Neural cell (in vitro differentiated cells): ENCODE measurements around the gene EFR3B. TPM values are rescaled to one million over a fixed set of nuclear protein-coding genes. Genes with fewer than 3 reads are reported as not detected.

ENCODE experiments used
- H2AFZ ChIP-seq: fragments of 200-600, 300-800 bp; sonication (generic), shearing (Covaris generic); 2 replicates; pipeline ENCODE4 v1.6.0; 2014; ENCODE audit warnings: low read depth, mild to moderate bottlenecking, antibody characterized with exemption, low read length, moderate library complexity
- H3F3A ChIP-seq: fragments of 200-600 bp; shearing (Covaris generic); 2 replicates; pipeline ENCODE4 v1.6.1; 2016; ENCODE audit warnings: mild to moderate bottlenecking, moderate library complexity, mixed read lengths, antibody characterized with exemption, low read length; ENCODE audit not compliant: insufficient read depth, poor library complexity, severe bottlenecking
- H3K27ac ChIP-seq: fragments of 200-600, 300-800 bp; sonication (generic), shearing (Covaris generic); 2 replicates; pipeline ENCODE4 v1.5.1; 2014; ENCODE audit warnings: mild to moderate bottlenecking, low read length, moderate library complexity
- H3K27me3 ChIP-seq: fragments of 300-800, 200-600 bp; sonication (generic), shearing (Covaris generic); 2 replicates; pipeline ENCODE4 v1.6.0; 2014; ENCODE audit warnings: mild to moderate bottlenecking, low read depth, low read length, moderate library complexity; ENCODE audit not compliant: insufficient read depth
- H3K36me3 ChIP-seq: fragments of 300-800, 200-600 bp; sonication (generic), shearing (Covaris generic); 2 replicates; pipeline ENCODE4 v1.5.1; 2014; ENCODE audit warnings: mild to moderate bottlenecking, antibody characterized with exemption, low read length, moderate library complexity; ENCODE audit not compliant: insufficient read depth
- H3K4me2 ChIP-seq: fragments of 300-800, 200-600 bp; sonication (generic), shearing (Covaris generic); 2 replicates; pipeline ENCODE4 v1.6.0; 2014; ENCODE audit warnings: mild to moderate bottlenecking, low read length
- H3K4me3 ChIP-seq: fragments of 300-800, 200-600 bp; sonication (generic), shearing (Covaris generic); 2 replicates; pipeline ENCODE4 v1.5.1; 2014; ENCODE audit warnings: mild to moderate bottlenecking, low read length, moderate library complexity
- H3K79me2 ChIP-seq: fragments of 200-600 bp; shearing (Covaris generic); replicated peaks from 2 replicates; pipeline ENCODE4 v1.6.0; 2014; ENCODE audit warnings: mild to moderate bottlenecking, low read length, moderate library complexity; ENCODE audit not compliant: insufficient read depth
- H3K9ac ChIP-seq: fragments of 300-800, 200-600 bp; sonication (generic), shearing (Covaris generic); 2 replicates; pipeline ENCODE4 v1.6.1; 2016; ENCODE audit warnings: mild to moderate bottlenecking, low read length, mixed read lengths
- H3K9me2 ChIP-seq: fragments of 200-600 bp; shearing (Covaris generic); 2 replicates; pipeline ENCODE4 v1.6.1; 2016; ENCODE audit warnings: mild to moderate bottlenecking, low read length, mixed read lengths; ENCODE audit not compliant: insufficient read depth
- H3K9me3 ChIP-seq: fragments of 200-600, 300-800 bp; sonication (generic), shearing (Covaris generic); 2 replicates; pipeline ENCODE4 v1.6.1; 2016; ENCODE audit warnings: mild to moderate bottlenecking, mixed run types, low read length, moderate library complexity, mixed read lengths
- H4K20me1 ChIP-seq: fragments of 200-600 bp; shearing (Covaris generic); 2 replicates; pipeline ENCODE4 v1.6.1; 2016; ENCODE audit warnings: mild to moderate bottlenecking, mixed run types; ENCODE audit not compliant: insufficient read depth
- EP300 ChIP-seq: fragments of 450-650 bp; conservative IDR thresholded peaks from 2 replicates; pipeline ENCODE4 v1.6.1; 2014; ENCODE audit warnings: antibody characterized with exemption, mild to moderate bottlenecking, moderate library complexity; ENCODE audit not compliant: poor library complexity, severe bottlenecking
- EZH2 ChIP-seq: fragments of 200-600, 300-800 bp; shearing (Covaris generic), sonication (generic); IDR thresholded peaks from 2 replicates; pipeline ENCODE4 v1.6.1; 2014; ENCODE audit warnings: antibody characterized with exemption, low read length, borderline replicate concordance, mild to moderate bottlenecking; ENCODE audit not compliant: insufficient read depth, poor library complexity, severe bottlenecking
- MXI1 ChIP-seq: fragments of 450-650 bp; conservative IDR thresholded peaks from 2 replicates; pipeline ENCODE4 v1.6.1; 2014; ENCODE audit warnings: antibody characterized with exemption, mild to moderate bottlenecking; ENCODE audit not compliant: poor library complexity, severe bottlenecking
- POLR2AphosphoS5 ChIP-seq: IDR thresholded peaks from 2 replicates; pipeline ENCODE4 v1.6.1; 2012
- RAD21 ChIP-seq: fragments of 450-650 bp; conservative IDR thresholded peaks from 2 replicates; pipeline ENCODE4 v1.6.1; 2014; ENCODE audit warnings: antibody characterized with exemption, mild to moderate bottlenecking, moderate library complexity
- SMC3 ChIP-seq: fragments of 450-650 bp; conservative IDR thresholded peaks from 2 replicates; pipeline ENCODE4 v1.6.1; 2014; ENCODE audit warnings: antibody characterized with exemption, mild to moderate bottlenecking, moderate library complexity; ENCODE audit not compliant: poor library complexity
- TAF1 ChIP-seq: IDR thresholded peaks from 2 replicates; pipeline ENCODE4 v1.6.1; 2012; ENCODE audit warnings: low read depth
- polyA plus RNA-seq: library from polyadenylated mRNA; depleted of rRNA; stranded (reverse); fragments of >200 nt; gene quantifications from 2 replicates; pipeline ENCODE4 v1.2.3, GENCODE V29; 2014
- TF ChIP-seq, protein P1 (sequence below): IDR thresholded peaks from 2 replicates; pipeline ENCODE4 v1.6.1; 2012; ENCODE audit warnings: borderline replicate concordance
- TF ChIP-seq, protein P2 (sequence below): fragments of 450-650 bp; IDR thresholded peaks from 2 replicates; pipeline ENCODE4 v1.5.1; 2014; ENCODE audit warnings: antibody characterized with exemption, mild to moderate bottlenecking, moderate library complexity; ENCODE audit not compliant: poor library complexity, severe bottlenecking

EFR3B gene
- polyA plus RNA-seq, 1 donor from 2014 or later, result 29.3 TPM

DNA sequence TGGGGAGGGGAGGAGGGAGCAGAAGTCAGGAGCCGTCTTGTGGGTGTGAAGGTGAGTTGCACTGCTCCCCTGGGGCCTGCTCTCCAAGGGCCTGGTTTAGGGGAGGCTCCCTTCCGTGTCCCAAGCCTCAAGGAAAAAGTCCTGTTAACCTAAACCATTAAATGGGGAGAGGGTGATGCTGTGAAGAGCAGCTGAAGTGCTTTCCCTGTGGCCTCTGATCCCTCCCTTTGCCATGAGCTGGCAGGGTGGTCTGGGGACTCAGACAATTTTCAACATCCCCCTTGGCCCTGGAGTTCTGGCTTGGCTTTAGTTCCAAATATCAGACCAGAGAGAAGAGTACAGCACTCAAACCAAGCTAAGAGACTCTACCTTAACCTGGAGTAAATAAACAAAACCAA is 127.2 kb downstream of the EFR3B start:
- no peaks in the 10 kb centered on the region for H3K36me3 ChIP-seq
- H3K27ac ChIP-seq, result no peak overlapping the region
- no peak overlapping the region for H3K4me2 ChIP-seq
- no peaks in the 10 kb centered on the region for H3K9me3 ChIP-seq
- no peaks in the 10 kb centered on the region for H3K79me2 ChIP-seq
- TF ChIP-seq TAF1 (no peak), MXI1 (no peak), EP300 (no peak), RAD21 (no peak), SMC3 (no peak), EZH2 (no peak), POLR2AphosphoS5 (no peak)
- TF ChIP-seq, protein P1, sequence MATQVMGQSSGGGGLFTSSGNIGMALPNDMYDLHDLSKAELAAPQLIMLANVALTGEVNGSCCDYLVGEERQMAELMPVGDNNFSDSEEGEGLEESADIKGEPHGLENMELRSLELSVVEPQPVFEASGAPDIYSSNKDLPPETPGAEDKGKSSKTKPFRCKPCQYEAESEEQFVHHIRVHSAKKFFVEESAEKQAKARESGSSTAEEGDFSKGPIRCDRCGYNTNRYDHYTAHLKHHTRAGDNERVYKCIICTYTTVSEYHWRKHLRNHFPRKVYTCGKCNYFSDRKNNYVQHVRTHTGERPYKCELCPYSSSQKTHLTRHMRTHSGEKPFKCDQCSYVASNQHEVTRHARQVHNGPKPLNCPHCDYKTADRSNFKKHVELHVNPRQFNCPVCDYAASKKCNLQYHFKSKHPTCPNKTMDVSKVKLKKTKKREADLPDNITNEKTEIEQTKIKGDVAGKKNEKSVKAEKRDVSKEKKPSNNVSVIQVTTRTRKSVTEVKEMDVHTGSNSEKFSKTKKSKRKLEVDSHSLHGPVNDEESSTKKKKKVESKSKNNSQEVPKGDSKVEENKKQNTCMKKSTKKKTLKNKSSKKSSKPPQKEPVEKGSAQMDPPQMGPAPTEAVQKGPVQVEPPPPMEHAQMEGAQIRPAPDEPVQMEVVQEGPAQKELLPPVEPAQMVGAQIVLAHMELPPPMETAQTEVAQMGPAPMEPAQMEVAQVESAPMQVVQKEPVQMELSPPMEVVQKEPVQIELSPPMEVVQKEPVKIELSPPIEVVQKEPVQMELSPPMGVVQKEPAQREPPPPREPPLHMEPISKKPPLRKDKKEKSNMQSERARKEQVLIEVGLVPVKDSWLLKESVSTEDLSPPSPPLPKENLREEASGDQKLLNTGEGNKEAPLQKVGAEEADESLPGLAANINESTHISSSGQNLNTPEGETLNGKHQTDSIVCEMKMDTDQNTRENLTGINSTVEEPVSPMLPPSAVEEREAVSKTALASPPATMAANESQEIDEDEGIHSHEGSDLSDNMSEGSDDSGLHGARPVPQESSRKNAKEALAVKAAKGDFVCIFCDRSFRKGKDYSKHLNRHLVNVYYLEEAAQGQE, result no peak
- TF ChIP-seq, protein P2, sequence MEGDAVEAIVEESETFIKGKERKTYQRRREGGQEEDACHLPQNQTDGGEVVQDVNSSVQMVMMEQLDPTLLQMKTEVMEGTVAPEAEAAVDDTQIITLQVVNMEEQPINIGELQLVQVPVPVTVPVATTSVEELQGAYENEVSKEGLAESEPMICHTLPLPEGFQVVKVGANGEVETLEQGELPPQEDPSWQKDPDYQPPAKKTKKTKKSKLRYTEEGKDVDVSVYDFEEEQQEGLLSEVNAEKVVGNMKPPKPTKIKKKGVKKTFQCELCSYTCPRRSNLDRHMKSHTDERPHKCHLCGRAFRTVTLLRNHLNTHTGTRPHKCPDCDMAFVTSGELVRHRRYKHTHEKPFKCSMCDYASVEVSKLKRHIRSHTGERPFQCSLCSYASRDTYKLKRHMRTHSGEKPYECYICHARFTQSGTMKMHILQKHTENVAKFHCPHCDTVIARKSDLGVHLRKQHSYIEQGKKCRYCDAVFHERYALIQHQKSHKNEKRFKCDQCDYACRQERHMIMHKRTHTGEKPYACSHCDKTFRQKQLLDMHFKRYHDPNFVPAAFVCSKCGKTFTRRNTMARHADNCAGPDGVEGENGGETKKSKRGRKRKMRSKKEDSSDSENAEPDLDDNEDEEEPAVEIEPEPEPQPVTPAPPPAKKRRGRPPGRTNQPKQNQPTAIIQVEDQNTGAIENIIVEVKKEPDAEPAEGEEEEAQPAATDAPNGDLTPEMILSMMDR, result no peak
- H4K20me1 ChIP-seq, result no peaks in the 10 kb centered on the region
- no peak overlapping the region for H3K9ac ChIP-seq
- H3K9me2 ChIP-seq, result no peaks in the 10 kb centered on the region
- no peaks in the 10 kb centered on the region for H3F3A ChIP-seq
- no peak overlapping the region for H2AFZ ChIP-seq
- peaks cover 41% of the 10 kb centered on the region for H3K27me3 ChIP-seq
- H3K4me3 ChIP-seq, result peak overlapping the region; percentile 65

DNA sequence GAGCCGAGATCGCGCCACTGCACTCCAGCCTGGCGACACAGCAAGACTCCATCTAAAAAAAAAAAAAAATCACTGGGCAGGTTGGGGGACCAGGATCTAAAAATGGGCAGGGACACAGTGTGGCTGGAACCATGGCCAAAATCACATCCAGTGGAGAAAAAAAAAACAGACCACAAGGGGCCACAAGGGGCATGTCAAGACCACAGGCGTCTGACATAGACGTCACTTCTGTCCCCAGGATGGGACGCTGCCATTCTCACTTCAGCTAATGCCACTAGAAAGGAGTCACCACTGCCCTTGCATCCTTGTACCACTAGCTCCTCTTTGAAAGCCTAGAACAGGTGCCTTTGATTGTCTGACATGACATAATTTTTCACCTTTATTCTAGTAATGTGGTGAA is 129.0 kb downstream of the EFR3B start:
- H3K27me3 ChIP-seq, result peaks cover 41% of the 10 kb centered on the region
- no peak overlapping the region for H3K9ac ChIP-seq
- no peaks in the 10 kb centered on the region for H3K79me2 ChIP-seq

More for the DNA sequence above, 129.0 kb downstream of the EFR3B start:
- Histone ChIP-seq H3K27ac (no peak overlapping the region), H3K4me3 (no peak overlapping the region), H3K9me2 (no peaks in the 10 kb centered on the region), H3K9me3 (no peaks in the 10 kb centered on the region), H3K36me3 (no peaks in the 10 kb centered on the region), H3K4me2 (no peak overlapping the region), H4K20me1 (no peaks in the 10 kb centered on the region), H3F3A (no peaks in the 10 kb centered on the region), H2AFZ (no peak overlapping the region)
- TF ChIP-seq RAD21 (no peak), EZH2 (no peak), MXI1 (no peak), SMC3 (no peak), POLR2AphosphoS5 (no peak), TAF1 (no peak), EP300 (no peak)
- TF ChIP-seq, protein P2, result no peak
- TF ChIP-seq, protein P1, result no peak
